Activated naive CD4-positive, alpha-beta T cell treated with anti-CD3 and anti-CD28 coated beads, Interleukin-2, amount 50 U/mL, for 24 hours (primary cell): ENCODE measurements around the gene PLEKHA5.
"Not testable (repeated sequence)": the region's sequence is repeated elsewhere in the genome, so short reads cannot be mapped to it uniquely, and the experiment has no call there.

Experiments
- H3K27ac Mint-ChIP-seq: one replicate; pipeline ENCODE4 v1.8.0; 2021; ENCODE audit warnings: mild to moderate bottlenecking, mixed read lengths
- H3K27me3 Mint-ChIP-seq: one replicate; pipeline ENCODE4 v1.8.0; 2021; ENCODE audit warnings: mixed read lengths
- H3K36me3 Mint-ChIP-seq: one replicate; pipeline ENCODE4 v1.8.0; 2021; ENCODE audit warnings: mixed read lengths
- H3K4me1 Mint-ChIP-seq: one replicate; pipeline ENCODE4 v1.8.0; 2021; ENCODE audit warnings: mixed read lengths
- H3K4me3 Mint-ChIP-seq: one replicate; pipeline ENCODE4 v1.8.0; 2021; ENCODE audit warnings: mild to moderate bottlenecking, mixed read lengths
- H3K9me3 Mint-ChIP-seq: one replicate; pipeline ENCODE4 v1.8.0; 2021; ENCODE audit warnings: mixed read lengths

Gene PLEKHA5

DNA sequence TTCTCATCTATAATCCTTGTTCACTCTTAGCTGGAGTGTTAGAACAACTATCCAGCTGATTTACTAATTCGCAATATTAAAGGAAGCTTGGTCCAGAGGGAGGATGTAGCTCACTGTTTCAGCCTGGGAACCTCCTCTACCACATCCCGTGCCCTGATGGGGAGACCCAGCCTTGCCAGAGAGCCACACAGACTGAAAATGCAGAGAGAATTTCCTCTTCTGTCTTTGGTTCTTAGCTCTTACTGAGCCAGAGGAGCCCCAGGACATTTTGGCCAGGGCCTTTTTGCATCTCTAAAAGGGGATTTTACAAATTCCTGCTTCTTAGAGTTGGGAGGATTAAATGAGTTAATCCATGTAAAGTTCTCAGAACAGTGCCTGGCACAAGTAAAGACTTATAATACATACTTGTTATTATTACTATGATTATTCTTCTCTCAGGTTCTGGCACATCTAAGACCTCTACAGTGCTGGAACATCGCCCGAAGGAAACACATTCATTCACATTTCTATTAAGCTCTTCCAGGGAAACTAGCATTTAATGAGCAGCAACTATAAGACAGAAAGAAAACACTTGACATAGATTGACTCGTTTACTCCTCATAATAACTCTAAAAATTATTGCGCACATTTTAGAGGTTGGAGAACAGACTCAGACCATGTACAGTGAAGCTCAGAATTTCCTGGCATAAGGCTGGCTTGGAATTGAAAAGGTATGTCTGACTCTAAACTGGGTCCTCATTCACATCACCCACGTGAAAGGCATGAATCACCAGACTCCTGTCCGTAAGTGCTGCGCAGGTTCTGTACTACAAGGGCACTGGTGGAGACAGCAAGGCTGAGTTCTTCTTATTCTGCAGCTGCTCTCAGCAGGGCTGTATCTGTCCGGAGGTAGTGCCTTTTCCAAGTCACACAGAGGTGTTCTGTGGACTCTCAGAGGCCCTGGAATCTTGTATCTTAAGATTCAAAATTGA, 282.0 kb downstream of the PLEKHA5 start:
- H3K9me3 Mint-ChIP-seq, result no peaks in the 10 kb centered on the region
- H3K36me3 Mint-ChIP-seq, result no peaks in the 10 kb centered on the region
- no peak overlapping the region for H3K27ac Mint-ChIP-seq
- H3K4me1 Mint-ChIP-seq, result no peaks in the 10 kb centered on the region
- no peaks in the 10 kb centered on the region for H3K27me3 Mint-ChIP-seq
- no peak overlapping the region for H3K4me3 Mint-ChIP-seq

- Mint-ChIP-seq H3K4me1 (no peaks in the 10 kb centered on the region), H3K9me3 (no peaks in the 10 kb centered on the region), H3K4me3 (no peak overlapping the region), H3K36me3 (no peaks in the 10 kb centered on the region), H3K27me3 (no peaks in the 10 kb centered on the region), H3K27ac (no peak overlapping the region)
These were observed 283.3 kb downstream of the PLEKHA5 start for GRCh38 chr12:19412844-19413243.

DNA sequence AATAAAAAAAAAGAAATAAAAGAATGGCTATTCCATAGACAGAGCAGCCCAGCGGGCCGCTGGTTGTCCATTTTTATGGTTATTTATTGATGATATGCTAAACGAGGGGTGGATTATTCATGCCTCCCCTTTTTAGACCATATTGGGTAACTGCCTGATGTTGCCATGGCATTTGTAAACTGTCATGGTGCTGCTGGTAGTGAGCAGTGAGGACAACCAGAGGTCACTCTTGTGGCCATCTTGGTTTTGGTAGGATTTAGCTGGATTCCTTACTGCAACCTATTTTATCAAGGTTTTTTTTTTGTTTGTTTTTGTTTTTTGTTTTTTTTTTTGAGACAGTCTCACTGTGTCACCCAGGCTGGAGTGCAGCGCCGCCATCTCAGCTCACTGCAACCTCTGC, 284.0 kb downstream of the PLEKHA5 start:
- not testable (repeated sequence) for H3K9me3 Mint-ChIP-seq, H3K27ac Mint-ChIP-seq, H3K4me1 Mint-ChIP-seq, H3K36me3 Mint-ChIP-seq, H3K27me3 Mint-ChIP-seq, H3K4me3 Mint-ChIP-seq

DNA sequence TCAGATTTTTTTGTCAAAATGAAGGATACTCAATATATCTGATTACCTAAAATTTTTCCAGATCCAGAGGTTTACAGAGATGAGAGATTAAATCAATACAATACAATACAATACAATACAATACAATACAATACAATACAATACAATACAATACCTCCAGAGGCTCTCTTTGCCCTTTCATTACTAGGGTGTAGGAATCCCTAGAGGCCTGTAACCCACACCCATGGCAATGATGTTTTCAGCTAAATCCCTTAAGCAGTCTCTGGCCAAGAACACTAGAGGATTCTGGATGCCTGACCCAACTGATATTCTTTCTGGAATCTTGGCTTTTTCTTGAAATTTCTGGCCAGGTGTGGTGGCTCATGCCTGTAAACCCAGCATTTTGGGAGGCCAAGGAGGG, 286.0 kb downstream of the PLEKHA5 start:
- Mint-ChIP-seq H3K9me3 (no peaks in the 10 kb centered on the region), H3K36me3 (no peaks in the 10 kb centered on the region), H3K4me1 (no peaks in the 10 kb centered on the region), H3K27ac (no peak overlapping the region), H3K4me3 (no peak overlapping the region), H3K27me3 (no peaks in the 10 kb centered on the region)

- Mint-ChIP-seq H3K4me3 (no peak overlapping the region), H3K4me1 (peaks cover 7% of the 10 kb centered on the region), H3K36me3 (no peaks in the 10 kb centered on the region), H3K27me3 (no peaks in the 10 kb centered on the region), H3K27ac (no peak overlapping the region), H3K9me3 (no peaks in the 10 kb centered on the region)
These were observed 289.6 kb downstream of the PLEKHA5 start for GRCh38 chr12:19419086-19419485.

DNA sequence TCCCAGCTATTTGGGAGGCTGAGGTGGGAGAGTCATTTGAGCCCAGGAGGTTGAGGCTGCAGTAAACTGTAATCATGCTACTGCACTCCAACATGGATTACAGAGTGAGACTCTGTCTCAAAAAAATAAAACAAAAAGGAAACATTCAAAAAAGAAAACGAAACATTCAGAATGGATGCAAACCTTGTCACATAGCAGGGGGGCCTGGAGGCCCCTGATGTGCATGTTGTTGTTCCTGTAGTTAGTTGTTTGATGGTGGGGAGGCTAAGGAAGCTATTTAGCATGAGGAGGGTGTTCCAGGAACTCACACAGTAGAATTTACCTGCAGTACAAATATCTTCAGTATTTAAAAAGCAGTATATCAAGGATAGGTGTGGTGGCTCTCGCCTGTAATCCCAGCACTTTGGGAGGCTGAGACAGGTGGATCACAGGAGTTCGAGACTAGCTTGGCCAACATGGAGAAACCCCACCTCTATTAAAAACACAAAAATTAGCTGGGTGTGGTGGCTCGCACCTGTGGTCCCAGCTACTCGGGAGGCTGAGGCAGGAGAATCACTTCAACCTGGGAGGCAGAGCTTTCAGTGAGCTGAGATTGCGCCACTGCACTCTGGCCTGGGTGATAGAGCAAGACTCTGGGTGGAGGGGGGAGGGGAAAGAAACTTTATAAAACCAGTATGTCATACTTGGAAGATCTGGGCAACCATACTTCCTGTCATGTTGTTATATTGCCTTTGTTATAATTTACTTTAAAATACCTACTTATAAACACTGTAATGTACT, 292.2 kb downstream of the PLEKHA5 start:
- Mint-ChIP-seq H3K4me1 (peaks cover 7% of the 10 kb centered on the region), H3K9me3 (no peaks in the 10 kb centered on the region), H3K27me3 (no peaks in the 10 kb centered on the region), H3K27ac (no peak overlapping the region), H3K36me3 (no peaks in the 10 kb centered on the region), H3K4me3 (no peak overlapping the region)

DNA sequence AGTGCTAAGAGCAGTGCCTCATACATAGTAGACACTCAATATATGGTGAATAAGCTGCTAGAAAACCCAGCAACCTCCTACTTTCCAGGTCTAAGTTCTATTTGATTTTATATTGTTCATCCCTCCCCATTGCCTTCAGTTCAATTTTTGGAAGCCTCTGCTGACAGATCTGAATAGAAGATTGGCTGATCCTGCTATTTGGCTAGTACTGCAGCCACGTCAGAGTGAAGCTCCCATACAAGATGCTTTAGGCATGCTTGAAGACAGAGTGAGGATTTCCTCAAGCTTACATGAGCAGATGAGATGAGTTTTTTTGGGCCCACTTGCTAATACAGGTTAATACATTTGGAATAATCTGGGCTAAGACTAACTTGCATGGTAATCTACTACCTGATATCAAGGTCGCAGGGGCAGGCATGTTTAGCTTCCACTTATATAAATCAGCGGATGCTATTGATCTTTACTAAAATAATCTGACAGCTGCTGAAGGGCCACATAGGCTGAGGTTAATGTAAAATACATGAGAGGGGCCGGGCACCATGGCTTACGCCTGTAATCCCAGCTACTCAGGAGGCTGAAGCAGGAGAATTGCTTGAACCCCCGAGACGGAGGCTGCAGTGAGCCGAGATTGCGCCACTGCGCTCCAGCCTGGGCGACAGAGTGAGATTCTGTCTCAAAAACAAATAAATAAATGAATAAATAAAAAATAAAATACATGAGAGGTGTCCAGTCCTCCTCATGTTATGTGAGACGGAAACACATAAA, 293.8 kb downstream of the PLEKHA5 start:
- Mint-ChIP-seq H3K4me3 (no peak overlapping the region), H3K27ac (no peak overlapping the region), H3K27me3 (no peaks in the 10 kb centered on the region), H3K4me1 (peaks cover 7% of the 10 kb centered on the region), H3K36me3 (no peaks in the 10 kb centered on the region), H3K9me3 (no peaks in the 10 kb centered on the region)
